Common myeloid progenitor, CD34-positive (primary cell): Measurements from ENCODE around the gene AQP10.
A peak's percentile ranks its signal among the peaks of the same experiment; 100 is the strongest.
"Not testable (repeated sequence)": the region's sequence is repeated elsewhere in the genome, so short reads cannot be mapped to it uniquely, and the experiment has no call there.

Experiments
- CTCF ChIA-PET: fragments of 350-600 bp; sonication (Branson Sonifier 250); formaldehyde crosslinking; loops from one replicate; lab custom pipeline; 2021; ENCODE audit warnings: antibody characterized with exemption; lab: Charles Lee
- POLR2A ChIA-PET: fragments of 350-600 bp; sonication (Branson Sonifier 250); formaldehyde crosslinking; loops from one replicate; lab custom pipeline; 2021; ENCODE audit warnings: antibody characterized with exemption; lab: Charles Lee
- DNase-seq, 3 donors: peaks; one replicate each; pipeline versions ENCODE4 v3.0.0 to v3.0.0-alpha.2; 2013
- H3K27ac ChIP-seq, 2 experiments: 1 replicate in 1 of 2; 2 replicates in 1 of 2; pipeline ENCODE4 v1.7.0; 2013; ENCODE audit warnings: inconsistent platforms in 2 of 2, low read length in 2 of 2, mild to moderate bottlenecking in 2 of 2, low read depth in 1 of 2, moderate library complexity in 1 of 2; ENCODE audit not compliant: severe bottlenecking in 2 of 2, insufficient read depth in 1 of 2, poor library complexity in 1 of 2
- H3K27me3 ChIP-seq, 5 experiments: replicated peaks in 2 of 5; 1 replicate in 3 of 5; 2 replicates in 2 of 5; pipeline versions ENCODE4 v1.6.1 to v1.7.0; 2013; ENCODE audit warnings: low read length in 4 of 5, mild to moderate bottlenecking in 2 of 5, moderate library complexity in 2 of 5, inconsistent platforms in 1 of 5; ENCODE audit not compliant: insufficient read depth in 5 of 5, control insufficient read depth in 4 of 5
- H3K36me3 ChIP-seq, 4 experiments: 1 replicate in 2 of 4; 2 replicates in 2 of 4; pipeline versions ENCODE4 v1.6.1 to v1.7.0; 2013; ENCODE audit warnings: low read length in 3 of 4, control low read depth in 1 of 4, mild to moderate bottlenecking in 1 of 4; ENCODE audit not compliant: control insufficient read depth in 4 of 4, insufficient read depth in 4 of 4
- H3K4me1 ChIP-seq, 4 experiments: 1 replicate in 3 of 4; 2 replicates in 1 of 4; pipeline versions ENCODE4 v1.6.1 to v1.7.1; 2013; ENCODE audit warnings: low read length in 3 of 4, mild to moderate bottlenecking in 3 of 4, control low read depth in 1 of 4, inconsistent platforms in 1 of 4, moderate library complexity in 1 of 4; ENCODE audit not compliant: control insufficient read depth in 4 of 4, insufficient read depth in 4 of 4; ENCODE audit errors: control extremely low read depth in 1 of 4
- H3K4me3 ChIP-seq, 7 experiments: 1 replicate in 4 of 7; 2 replicates in 3 of 7; pipeline versions ENCODE4 v1.5.1 to v1.7.0; 2013; ENCODE audit warnings: mild to moderate bottlenecking in 7 of 7, low read length in 6 of 7, moderate library complexity in 6 of 7, inconsistent platforms in 2 of 7, low read depth in 2 of 7, control low read depth in 1 of 7; ENCODE audit not compliant: insufficient read depth in 4 of 7, control insufficient read depth in 1 of 7; ENCODE audit errors: extremely low read depth in 1 of 7
- H3K9me3 ChIP-seq, 5 experiments: 1 replicate in 4 of 5; 2 replicates in 1 of 5; pipeline versions ENCODE4 v1.6.1 to v1.7.1; 2013; ENCODE audit warnings: low read length in 4 of 5, mild to moderate bottlenecking in 2 of 5, inconsistent platforms in 1 of 5, low read depth in 1 of 5, moderate library complexity in 1 of 5; ENCODE audit not compliant: control insufficient read depth in 4 of 5, insufficient read depth in 2 of 5; ENCODE audit errors: control extremely low read depth in 1 of 5
- WGBS: methylation state at CpG from one replicate; pipeline ENCODE4 v1.1.5; 2013; ENCODE audit not compliant: insufficient coverage; 5-methylcytosine and 5-hydroxymethylcytosine counted together

Gene AQP10

DNA sequence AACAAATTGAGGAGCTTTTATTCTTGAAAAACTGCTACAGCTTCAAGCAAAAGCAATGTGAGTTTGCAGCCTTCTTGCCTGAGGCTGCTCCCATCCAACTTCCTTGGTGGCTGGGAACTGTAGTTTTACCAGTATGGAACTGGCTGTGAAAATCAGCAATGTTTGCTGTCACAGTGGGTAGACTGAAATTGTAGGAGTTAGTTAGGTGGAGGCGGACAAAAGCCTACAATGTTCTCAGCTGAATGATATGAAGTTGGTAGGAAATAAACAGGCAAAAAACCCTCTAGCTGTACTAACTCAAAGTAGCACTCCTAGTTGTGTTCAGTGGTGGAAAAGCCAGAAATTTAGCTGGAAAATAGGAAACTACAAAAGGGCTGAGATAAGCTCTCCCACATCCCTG is 30.0 kb upstream of the AQP10 start:
- no peaks in the 10 kb centered on the region for H3K27me3 ChIP-seq

DNA sequence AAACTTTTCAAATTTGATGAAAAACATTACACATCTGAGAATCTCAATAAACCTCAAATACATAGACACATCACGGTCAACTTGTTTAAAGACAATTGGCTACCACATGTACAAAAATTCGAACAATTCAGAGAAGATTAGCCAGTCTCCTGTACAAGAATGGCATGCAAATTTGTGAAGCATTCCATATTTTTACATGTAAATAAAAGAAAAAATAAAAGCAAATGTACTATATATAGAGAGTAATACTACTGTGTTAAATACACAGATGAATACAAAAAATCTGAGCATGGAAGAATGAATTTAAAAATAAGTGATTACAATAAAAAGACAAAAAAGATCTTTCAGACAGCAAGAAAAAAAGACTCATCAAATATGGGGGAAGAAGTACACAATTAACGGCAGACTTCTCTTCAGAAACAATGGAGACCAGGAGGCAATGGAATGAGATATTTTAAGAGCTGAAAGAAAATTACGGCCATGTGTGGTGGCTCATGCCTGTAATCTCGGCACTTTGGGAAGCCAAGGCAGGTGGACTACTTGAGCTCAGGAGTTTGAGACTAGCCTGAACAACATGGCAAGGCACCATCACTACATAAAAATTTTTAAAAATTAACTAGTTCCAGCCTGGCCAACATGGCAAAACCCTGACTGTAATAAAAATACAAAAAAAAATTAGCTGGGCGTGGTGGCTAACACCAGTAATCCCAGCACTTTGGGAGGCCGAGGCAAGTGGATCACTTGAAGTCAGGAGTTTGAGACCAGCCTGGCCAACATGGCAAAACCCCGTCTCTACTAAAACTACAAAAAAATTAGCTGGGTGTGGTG is 25.3 kb upstream of the AQP10 start:
- WGBS = 95% methylated on average over 8 of the region's 8 CpGs
- no peak overlapping the region for H3K4me3 ChIP-seq
- no peaks in the 10 kb centered on the region for H3K36me3 ChIP-seq
- H3K27me3 ChIP-seq = no peaks in the 10 kb centered on the region
- POLR2A ChIA-PET = no interaction called here
- peak; percentile 14 to 52 (median 30) for DNase-seq
- H3K27ac ChIP-seq = no peak overlapping the region
- CTCF ChIA-PET = interaction anchor here (1.4 to 1.8 kb wide), 2 partner anchors 33 to 61 kb away, joined by 3 read pairs; no protein-coding TSS in a partner anchor
- peaks cover 0 to 11% (median 8%) of the 10 kb centered on the region in 5 experiments for H3K9me3 ChIP-seq
- no peaks in the 10 kb centered on the region for H3K4me1 ChIP-seq

More for the DNA sequence above, 30.0 kb upstream of the AQP10 start:
- DNase-seq = no peak
- POLR2A ChIA-PET = interaction anchor here (0.6 kb wide), 1 partner anchor 23 kb away, joined by 7 read pairs; no protein-coding TSS in a partner anchor
- H3K4me3 ChIP-seq = no peak overlapping the region
- H3K4me1 ChIP-seq = no peaks in the 10 kb centered on the region
- H3K9me3 ChIP-seq = peaks cover 0 to 11% (median 6%) of the 10 kb centered on the region in 5 experiments
- WGBS = 80% methylated on average over 1 of the region's 1 CpG
- CTCF ChIA-PET = interaction anchor here (1.4 kb wide), 2 partner anchors 25 to 46 kb away, joined by 3 to 5 read pairs; no protein-coding TSS in a partner anchor
- no peaks in the 10 kb centered on the region for H3K36me3 ChIP-seq
- no peak overlapping the region for H3K27ac ChIP-seq

DNA sequence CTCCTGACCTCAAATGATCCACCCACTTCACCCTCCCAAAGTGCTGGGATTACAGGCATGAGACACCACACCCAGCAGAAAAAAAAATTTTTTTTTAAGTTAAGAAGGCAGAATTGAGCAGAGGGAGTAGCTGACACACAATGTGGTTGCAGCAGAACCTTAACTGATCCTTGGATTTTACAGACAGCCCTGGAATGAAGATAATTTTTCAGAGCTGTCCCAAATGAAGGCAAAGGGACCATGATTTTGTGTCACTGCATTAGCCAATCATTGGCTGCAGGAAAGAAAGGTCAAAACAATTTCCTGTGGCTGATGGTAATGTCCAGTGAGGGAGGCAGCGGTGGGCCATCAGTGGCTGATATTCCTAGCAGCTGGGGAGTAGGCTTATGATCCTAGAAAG is 19.3 kb upstream of the AQP10 start:
- H3K36me3 ChIP-seq = no peaks in the 10 kb centered on the region
- no peaks in the 10 kb centered on the region for H3K27me3 ChIP-seq
- no peak overlapping the region for H3K27ac ChIP-seq
- no peaks in the 10 kb centered on the region for H3K4me1 ChIP-seq
- no peak overlapping the region for H3K4me3 ChIP-seq
- POLR2A ChIA-PET = no interaction called here
- CTCF ChIA-PET = interaction anchor here (0.9 kb wide), 1 partner anchor 34 kb away, joined by 5 read pairs; no protein-coding TSS in a partner anchor
- no peak for DNase-seq
- 100% methylated on average over 1 of the region's 1 CpG for WGBS
- H3K9me3 ChIP-seq = peaks cover 0 to 1% (median 0%) of the 10 kb centered on the region in 5 experiments

DNA sequence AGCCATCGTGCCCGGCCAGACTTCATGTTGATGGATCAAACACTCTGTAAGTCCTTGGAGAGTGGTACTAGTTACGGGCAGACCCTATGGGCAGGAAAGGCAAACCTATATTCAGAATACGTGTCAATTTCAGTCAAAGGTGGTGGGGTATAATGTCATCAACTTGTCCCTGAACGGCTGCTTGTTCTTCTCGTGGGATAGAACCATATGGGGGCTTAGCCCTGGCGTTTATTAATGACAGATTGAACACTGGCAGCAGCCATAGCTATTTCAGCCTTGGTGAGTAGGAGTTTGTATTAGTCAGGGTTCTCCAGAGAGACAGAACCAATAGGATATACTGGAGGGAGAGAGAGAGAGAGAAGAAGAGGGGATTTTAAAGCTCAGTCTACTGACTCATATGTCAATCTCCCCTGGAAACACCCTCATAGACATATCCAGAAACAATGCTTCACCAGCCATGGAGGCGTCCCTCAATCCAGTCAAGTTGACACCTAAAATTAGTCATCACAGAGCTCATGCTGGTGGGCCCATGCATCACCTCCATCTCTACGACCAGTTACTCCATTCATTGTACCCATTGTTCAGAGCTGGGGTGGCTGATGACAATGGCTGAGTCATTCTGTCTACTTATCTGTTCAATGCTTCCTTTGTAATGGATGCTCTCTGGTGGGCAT is 16.1 kb upstream of the AQP10 start:
- ChIA-PET CTCF (interaction anchor here (0.7 to 1.0 kb wide), 4 partner anchors 10 to 31 kb away, joined by 3 to 4 read pairs (median 4); no protein-coding TSS in a partner anchor), POLR2A (no interaction called here)
- Histone ChIP-seq H3K36me3 (no peaks in the 10 kb centered on the region), H3K27me3 (no peaks in the 10 kb centered on the region), H3K4me1 (no peaks in the 10 kb centered on the region), H3K9me3 (no peaks in the 10 kb centered on the region), H3K27ac (no peak overlapping the region), H3K4me3 (no peak overlapping the region)
- no peak for DNase-seq
- 93% methylated on average over 8 of the region's 9 CpGs for WGBS

DNA sequence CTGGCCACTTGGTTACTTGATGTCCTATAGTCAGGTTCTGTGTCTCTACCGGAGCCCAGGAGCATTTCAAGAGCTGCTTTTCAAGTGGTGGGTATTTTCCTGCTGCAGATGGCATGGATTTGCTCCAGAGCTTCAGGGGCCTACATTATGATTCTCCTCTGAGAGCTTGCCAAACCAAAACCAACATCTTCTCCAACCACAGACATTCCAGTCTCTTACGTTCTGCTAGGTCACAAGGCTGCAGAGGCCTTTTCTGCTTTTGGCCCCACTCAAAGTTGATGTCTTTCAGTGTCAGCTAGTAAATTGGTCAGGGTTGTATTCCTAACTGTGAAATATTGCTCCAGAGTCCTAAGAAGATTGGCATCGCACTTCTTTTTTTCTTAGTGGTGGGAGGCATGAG is 14.7 kb upstream of the AQP10 start:
- POLR2A ChIA-PET = no interaction called here
- Histone ChIP-seq H3K9me3 (no peaks in the 10 kb centered on the region), H3K36me3 (no peaks in the 10 kb centered on the region), H3K4me1 (no peaks in the 10 kb centered on the region), H3K27ac (no peak overlapping the region), H3K27me3 (no peaks in the 10 kb centered on the region), H3K4me3 (no peak overlapping the region)
- 96% methylated on average over 3 of the region's 3 CpGs for WGBS
- CTCF ChIA-PET = interaction anchor here (1.0 to 1.3 kb wide), 2 partner anchors 14 to 17 kb away, joined by 3 read pairs; no protein-coding TSS in a partner anchor
- no peak for DNase-seq

DNA sequence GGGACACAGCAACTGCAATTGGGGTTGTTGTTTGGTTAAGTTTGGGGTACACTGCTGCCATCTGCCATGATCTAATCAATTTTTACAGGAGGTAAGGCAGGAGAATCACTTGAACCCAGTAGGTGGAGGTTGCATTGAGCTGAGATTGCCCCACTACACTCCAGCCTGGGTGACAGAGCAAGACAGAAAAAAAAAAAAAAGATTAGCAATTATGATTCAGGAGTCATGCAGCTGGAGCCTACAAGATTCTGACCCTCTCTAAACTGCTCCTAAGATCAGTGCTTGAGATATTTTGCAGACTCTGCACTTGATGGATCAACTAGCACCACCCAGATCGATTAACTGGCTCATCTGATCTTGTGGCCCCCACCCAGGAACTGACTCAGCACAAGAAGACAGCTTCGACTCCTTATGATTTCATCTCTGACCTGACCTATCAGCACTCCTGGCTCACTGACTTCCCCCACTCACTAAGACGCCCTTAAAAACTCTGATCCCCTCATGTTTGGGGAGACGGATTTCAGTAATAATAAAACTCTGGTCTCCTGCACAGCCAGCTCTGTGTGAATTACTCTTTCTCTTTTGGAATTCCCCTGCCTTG is 13.1 kb upstream of the AQP10 start:
- CTCF ChIA-PET, H3K27ac ChIP-seq, POLR2A ChIA-PET, H3K36me3 ChIP-seq, H3K4me3 ChIP-seq, H3K9me3 ChIP-seq, DNase-seq, H3K27me3 ChIP-seq, H3K4me1 ChIP-seq: not testable (repeated sequence)
- 53% methylated on average over 3 of the region's 4 CpGs for WGBS
